OCI-LY1 (cell line): ENCODE data around the gene EPYC.
"Not testable (repeated sequence)": the region's sequence is repeated elsewhere in the genome, so short reads cannot be mapped to it uniquely, and the experiment has no call there.

Source experiments
- H2AFZ ChIP-seq: fragments of 200-600 bp; sonication (generic), shearing (Covaris generic); 2 replicates; pipeline ENCODE4 v1.6.0; 2014; ENCODE audit warnings: antibody characterized with exemption, mild to moderate bottlenecking, low read length
- H3F3A ChIP-seq: fragments of 200-600 bp; sonication (generic), shearing (Covaris generic); 2 replicates; pipeline ENCODE4 v1.6.0; 2014; ENCODE audit warnings: mild to moderate bottlenecking, antibody characterized with exemption, low read length, moderate library complexity; ENCODE audit not compliant: insufficient read depth
- H3K27ac ChIP-seq: fragments of 200-600 bp; sonication (generic); 2 replicates; pipeline ENCODE4 v1.5.1; 2014; ENCODE audit warnings: low read length, mixed run types, mild to moderate bottlenecking, low read depth; ENCODE audit not compliant: poor library complexity, severe bottlenecking
- H3K27me3 ChIP-seq: fragments of 200-600 bp; sonication (generic); 2 replicates; pipeline ENCODE4 v1.6.0; 2014; ENCODE audit warnings: antibody characterized with exemption, mild to moderate bottlenecking, low read length, moderate library complexity; ENCODE audit not compliant: insufficient read depth
- H3K36me3 ChIP-seq: fragments of 200-600 bp; sonication (generic); 2 replicates; pipeline ENCODE4 v1.6.1; 2014; ENCODE audit warnings: mild to moderate bottlenecking, antibody characterized with exemption, low read length, moderate library complexity, mixed read lengths; ENCODE audit not compliant: insufficient read depth
- H3K4me1 ChIP-seq: fragments of 200-600 bp; sonication (generic); 2 replicates; pipeline ENCODE4 v1.5.1; 2014; ENCODE audit warnings: mild to moderate bottlenecking, low read length, moderate library complexity; ENCODE audit not compliant: insufficient read depth, severe bottlenecking
- H3K4me2 ChIP-seq: fragments of 200-600 bp; sonication (generic), shearing (Covaris generic); 2 replicates; pipeline ENCODE4 v1.6.1; 2014; ENCODE audit warnings: low read length
- H3K4me3 ChIP-seq: fragments of 200-600 bp; sonication (generic); 2 replicates; pipeline ENCODE4 v1.5.1; 2014; ENCODE audit warnings: low read length, low read depth, mild to moderate bottlenecking, mixed read lengths; ENCODE audit not compliant: poor library complexity, severe bottlenecking
- H3K79me2 ChIP-seq: fragments of 200-600 bp; shearing (Covaris generic); 2 replicates; pipeline ENCODE4 v1.6.1; 2016; ENCODE audit warnings: mixed run types, low read length, mixed read lengths; ENCODE audit not compliant: insufficient read depth
- H3K9ac ChIP-seq: fragments of 200-600 bp; sonication (generic), shearing (Covaris generic); 2 replicates; pipeline ENCODE4 v1.6.1; 2014; ENCODE audit warnings: mild to moderate bottlenecking, low read length, mixed read lengths
- H3K9me2 ChIP-seq: fragments of 200-600 bp; sonication (generic), shearing (Covaris generic); 2 replicates; pipeline ENCODE4 v1.6.1; 2014; ENCODE audit warnings: low read depth, mild to moderate bottlenecking, low read length, mixed read lengths
- H3K9me3 ChIP-seq: fragments of 200-600 bp; shearing (Covaris generic); 2 replicates; pipeline ENCODE4 v1.6.1; 2014; ENCODE audit warnings: low read length, mixed read lengths
- H4K20me1 ChIP-seq: fragments of 200-600 bp; sonication (generic), shearing (Covaris generic); 2 replicates; pipeline ENCODE4 v1.6.0; 2016; ENCODE audit warnings: mild to moderate bottlenecking, low read length; ENCODE audit not compliant: insufficient read depth
- EZH2 ChIP-seq: fragments of 200-600 bp; sonication (generic), shearing (Covaris generic); IDR thresholded peaks from 2 replicates; pipeline ENCODE4 v1.8.0; 2017; ENCODE audit warnings: borderline replicate concordance, mixed run types, mild to moderate bottlenecking, antibody characterized with exemption, low read length, moderate library complexity, mixed read lengths
- TF ChIP-seq, protein P1 (sequence below): fragments of 200-600 bp; sonication (generic), shearing (Covaris generic); IDR thresholded peaks from 2 replicates; pipeline ENCODE4 v1.5.1; 2017; ENCODE audit warnings: mild to moderate bottlenecking, antibody characterized with exemption, low read length, moderate library complexity, mixed read lengths

EPYC gene

DNA sequence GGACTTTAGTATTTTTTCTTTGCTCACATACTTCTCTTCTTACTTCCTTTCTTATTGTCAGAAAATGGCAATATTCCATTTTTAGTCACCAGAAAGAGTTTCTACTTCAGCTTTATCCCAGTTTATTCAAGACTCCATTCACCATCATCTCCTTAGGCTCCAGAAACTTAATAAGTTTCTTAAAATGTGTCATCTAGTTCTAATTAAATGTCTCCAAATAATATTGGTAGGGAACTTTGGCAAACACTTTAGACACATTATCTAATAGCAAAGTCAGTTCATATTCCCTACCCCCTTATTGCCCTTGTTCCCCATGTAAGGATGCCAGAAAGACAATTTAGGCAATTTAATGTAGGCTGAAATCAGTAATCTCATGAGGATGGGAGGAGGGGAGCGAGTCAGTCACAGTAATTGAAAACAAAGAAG lies 15.1 kb downstream of the EPYC start:
- no peak overlapping the region for H3K4me2 ChIP-seq
- no peaks in the 10 kb centered on the region for H3F3A ChIP-seq
- H3K27me3 ChIP-seq, result no peaks in the 10 kb centered on the region
- no peak overlapping the region for H3K9ac ChIP-seq
- no peaks in the 10 kb centered on the region for H3K79me2 ChIP-seq
- no peak overlapping the region for H3K27ac ChIP-seq
- no peak overlapping the region for H2AFZ ChIP-seq
- no peaks in the 10 kb centered on the region for H3K36me3 ChIP-seq
- no peaks in the 10 kb centered on the region for H3K4me1 ChIP-seq
- no peaks in the 10 kb centered on the region for H3K9me2 ChIP-seq
- H3K4me3 ChIP-seq, result no peak overlapping the region
- no peaks in the 10 kb centered on the region for H3K9me3 ChIP-seq
- TF ChIP-seq, protein P1, sequence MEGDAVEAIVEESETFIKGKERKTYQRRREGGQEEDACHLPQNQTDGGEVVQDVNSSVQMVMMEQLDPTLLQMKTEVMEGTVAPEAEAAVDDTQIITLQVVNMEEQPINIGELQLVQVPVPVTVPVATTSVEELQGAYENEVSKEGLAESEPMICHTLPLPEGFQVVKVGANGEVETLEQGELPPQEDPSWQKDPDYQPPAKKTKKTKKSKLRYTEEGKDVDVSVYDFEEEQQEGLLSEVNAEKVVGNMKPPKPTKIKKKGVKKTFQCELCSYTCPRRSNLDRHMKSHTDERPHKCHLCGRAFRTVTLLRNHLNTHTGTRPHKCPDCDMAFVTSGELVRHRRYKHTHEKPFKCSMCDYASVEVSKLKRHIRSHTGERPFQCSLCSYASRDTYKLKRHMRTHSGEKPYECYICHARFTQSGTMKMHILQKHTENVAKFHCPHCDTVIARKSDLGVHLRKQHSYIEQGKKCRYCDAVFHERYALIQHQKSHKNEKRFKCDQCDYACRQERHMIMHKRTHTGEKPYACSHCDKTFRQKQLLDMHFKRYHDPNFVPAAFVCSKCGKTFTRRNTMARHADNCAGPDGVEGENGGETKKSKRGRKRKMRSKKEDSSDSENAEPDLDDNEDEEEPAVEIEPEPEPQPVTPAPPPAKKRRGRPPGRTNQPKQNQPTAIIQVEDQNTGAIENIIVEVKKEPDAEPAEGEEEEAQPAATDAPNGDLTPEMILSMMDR, result no peak
- TF ChIP-seq EZH2, result no peak
- H4K20me1 ChIP-seq, result no peaks in the 10 kb centered on the region

DNA sequence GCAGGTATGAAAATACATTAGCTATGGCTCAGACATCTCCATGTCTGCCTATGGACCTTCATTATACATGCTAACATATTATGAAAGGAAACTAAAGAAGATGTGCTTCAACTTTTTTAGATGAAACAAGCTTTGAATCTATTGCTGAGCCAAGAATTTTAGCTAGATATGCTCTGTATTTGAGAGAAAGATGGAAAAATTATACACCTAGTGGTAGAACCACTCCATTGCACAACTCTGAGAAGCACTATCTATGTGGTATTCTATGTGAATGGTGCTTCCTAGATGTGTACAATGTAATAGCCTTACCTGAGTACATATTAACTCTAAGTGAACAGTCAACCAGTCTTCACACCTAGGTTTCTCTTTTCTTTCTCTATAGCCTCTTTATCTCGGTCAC lies 17.3 kb downstream of the EPYC start:
- H3K9me2 ChIP-seq, result no peaks in the 10 kb centered on the region
- H3K27ac ChIP-seq, result no peak overlapping the region
- no peaks in the 10 kb centered on the region for H4K20me1 ChIP-seq
- no peaks in the 10 kb centered on the region for H3K36me3 ChIP-seq
- no peak overlapping the region for H2AFZ ChIP-seq
- no peak for TF ChIP-seq EZH2
- TF ChIP-seq, protein P1, result 0 out of 2 replicates have a peak, but pooled peaks have one; percentile 46
- H3K9ac ChIP-seq, result no peak overlapping the region
- no peak overlapping the region for H3K4me3 ChIP-seq
- H3K4me1 ChIP-seq, result no peaks in the 10 kb centered on the region
- H3K4me2 ChIP-seq, result no peak overlapping the region
- no peaks in the 10 kb centered on the region for H3F3A ChIP-seq
- no peaks in the 10 kb centered on the region for H3K79me2 ChIP-seq
- H3K27me3 ChIP-seq, result no peaks in the 10 kb centered on the region
- no peaks in the 10 kb centered on the region for H3K9me3 ChIP-seq

GRCh38 chr12:90987101-90987500 lies 17.7 kb downstream of the EPYC start:
- Histone ChIP-seq H2AFZ (no peak overlapping the region), H3K27ac (no peak overlapping the region), H3K4me3 (no peak overlapping the region), H3K9me2 (no peaks in the 10 kb centered on the region), H3K27me3 (no peaks in the 10 kb centered on the region), H3K9me3 (no peaks in the 10 kb centered on the region), H4K20me1 (no peaks in the 10 kb centered on the region), H3K36me3 (no peaks in the 10 kb centered on the region), H3K79me2 (no peaks in the 10 kb centered on the region), H3K4me2 (no peak overlapping the region), H3F3A (no peaks in the 10 kb centered on the region), H3K9ac (no peak overlapping the region), H3K4me1 (no peaks in the 10 kb centered on the region)
- TF ChIP-seq, protein P1, result no peak
- TF ChIP-seq EZH2, result no peak

DNA sequence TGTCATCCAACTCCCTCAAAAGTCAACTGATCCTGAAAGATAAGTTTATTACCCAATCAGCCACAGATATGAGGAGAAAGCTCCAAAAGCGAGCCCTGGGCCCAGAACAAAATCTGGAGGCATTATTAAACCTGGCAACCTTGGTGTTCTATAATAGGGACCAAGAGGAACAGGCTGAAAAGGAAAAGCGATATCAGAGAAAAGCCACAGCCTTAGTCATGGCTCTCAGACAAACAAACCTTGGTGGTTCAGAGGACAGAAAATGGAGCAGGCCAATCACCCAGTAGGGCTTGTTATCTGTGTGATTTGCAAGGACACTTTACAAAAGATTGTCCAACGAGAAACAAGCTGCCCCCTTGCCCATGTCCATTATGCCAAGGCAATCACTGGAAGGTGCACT lies 19.4 kb downstream of the EPYC start:
- H3K79me2 ChIP-seq, H3K4me2 ChIP-seq, H3K27me3 ChIP-seq, H3K4me3 ChIP-seq, H3K9me2 ChIP-seq, H3F3A ChIP-seq, H3K36me3 ChIP-seq, H3K9ac ChIP-seq, H3K4me1 ChIP-seq, H4K20me1 ChIP-seq, H2AFZ ChIP-seq, H3K27ac ChIP-seq, H3K9me3 ChIP-seq: not testable (repeated sequence)
